Panc1 (cell line): Measurements from ENCODE around the gene FKBP7. TPM values are rescaled to one million over a fixed set of nuclear protein-coding genes. Genes with fewer than 3 reads are reported as not detected.
"Not testable (repeated sequence)": the region's sequence is repeated elsewhere in the genome, so short reads cannot be mapped to it uniquely, and the experiment has no call there.

ENCODE experiments used
- ATAC-seq: fragments of 200-7000 bp; cut with Tn5 transposase; 2 replicates; pipeline ENCODE4 v1.9.1; 2020; ENCODE audit warnings: mild to moderate bottlenecking, moderate library complexity
- BruUV-seq: library from RNA; stranded (reverse); fragments of 400-500 nt; replicated peaks from 2 replicates; lab custom pipeline; 2021; lab: Mats Ljungman, UMichigan
- CTCF ChIA-PET: fragments of 300-600 bp; sonication (Branson Sonifier 250); formaldehyde crosslinking; loops from one replicate; lab custom pipeline; 2022; ENCODE audit warnings: antibody characterized with exemption; lab: Charles Lee
- POLR2A ChIA-PET: fragments of 300-600 bp; sonication (Branson Sonifier 250); formaldehyde crosslinking; loops from one replicate; lab custom pipeline; 2022; ENCODE audit warnings: antibody characterized with exemption; lab: Charles Lee
- DNase-seq: peaks from one replicate; pipeline ENCODE4 v3.0.0-alpha.2; 2010; ENCODE audit warnings: low read depth, low spot score
- H3K27ac ChIP-seq: 2 replicates; pipeline ENCODE4 v1.5.1; 2011; ENCODE audit warnings: mild to moderate bottlenecking, low read length, inconsistent platforms
- H3K27me3 ChIP-seq: fragments of 200-500 bp; sonication (Bioruptor generic); 2 replicates; pipeline ENCODE4 v1.6.0; 2014; ENCODE audit warnings: low read length, inconsistent platforms; ENCODE audit not compliant: control insufficient read depth, insufficient read depth
- H3K36me3 ChIP-seq: fragments of 200-500 bp; sonication (Bioruptor generic); 2 replicates; pipeline ENCODE4 v1.5.1; 2014; ENCODE audit warnings: inconsistent platforms, mild to moderate bottlenecking, low read length, moderate library complexity; ENCODE audit not compliant: control insufficient read depth, insufficient read depth
- H3K4me1 ChIP-seq: 2 replicates; pipeline ENCODE4 v1.5.1; 2011; ENCODE audit warnings: inconsistent platforms, mild to moderate bottlenecking, low read length, moderate library complexity; ENCODE audit not compliant: control insufficient read depth, insufficient read depth
- H3K4me3 ChIP-seq, 2 experiments: 2 replicates each; pipeline ENCODE4 v1.5.1; 2011 to 2012; ENCODE audit warnings: low read depth in 2 of 2, low read length in 2 of 2, mild to moderate bottlenecking in 2 of 2, inconsistent platforms in 1 of 2, moderate library complexity in 1 of 2
- H3K9me3 ChIP-seq: fragments of 200-500 bp; sonication (Bioruptor generic); 2 replicates; pipeline ENCODE4 v1.5.1; 2014; ENCODE audit warnings: low read depth, mild to moderate bottlenecking, inconsistent platforms, low read length, moderate library complexity; ENCODE audit not compliant: control insufficient read depth, insufficient read depth
- CTCF ChIP-seq: fragments of 450-650 bp; IDR thresholded peaks from 2 replicates; pipeline ENCODE4 v1.5.1; 2017; ENCODE audit warnings: mild to moderate bottlenecking
- POLR2AphosphoS5 ChIP-seq: IDR thresholded peaks from 2 replicates; pipeline ENCODE4 v1.6.1; 2012; ENCODE audit warnings: mild to moderate bottlenecking, low read depth, low read length, moderate library complexity
- REST ChIP-seq, 2 experiments: IDR thresholded peaks; 2 replicates each; pipeline ENCODE4 v1.6.1; 2011 to 2012; ENCODE audit warnings: low read depth in 2 of 2, control low read depth in 1 of 2, low read length in 1 of 2, mild to moderate bottlenecking in 1 of 2, moderate library complexity in 1 of 2; ENCODE audit not compliant: insufficient read depth in 1 of 2
- SIN3A ChIP-seq: IDR thresholded peaks from 2 replicates; pipeline ENCODE4 v1.6.1; 2012; ENCODE audit warnings: low read depth, mild to moderate bottlenecking, low read length, moderate library complexity, borderline replicate concordance; ENCODE audit not compliant: insufficient read depth
- TCF7L2 ChIP-seq: IDR thresholded peaks from 2 replicates; pipeline ENCODE4 v1.6.1; 2011; ENCODE audit warnings: mild to moderate bottlenecking, low read depth, low read length, inconsistent platforms
- in situ Hi-C: cut with HindIII; loops from 2 replicates; pipeline ENCODE4 v1.10.0; 2016; ENCODE audit warnings: low sequenced_read_pairs, low pct_unique_long_range_greater_than_20kb
- intact Hi-C: fragments of 100-400 bp; cut with micrococcal nuclease; formaldehyde crosslinking; loops from one replicate; pipeline ENCODE4 v1.10.0; 2022; ENCODE audit not compliant: unreplicated experiment
- total RNA-seq: library from RNA; stranded (reverse); gene quantifications from one replicate; pipeline ENCODE4 v1.2.1, GENCODE V29; 2021; ENCODE audit not compliant: unreplicated experiment

FKBP7 gene
- total RNA-seq, 1 experiment from 2014 or later, result 1.8 TPM

GRCh38 chr2:178425255-178425827 lies 53.1 kb downstream of the FKBP7 start:
- no peaks in the 10 kb centered on the region for H3K4me1 ChIP-seq
- CTCF ChIA-PET, result no interaction called here
- H3K36me3 ChIP-seq, result no peaks in the 10 kb centered on the region
- DNase-seq (no peak), ATAC-seq (no peak)
- intact Hi-C loops (no loop called here), in situ Hi-C loops (loop anchor here (10.0 kb wide), 1 partner anchor 301 kb away; no protein-coding TSS in a partner anchor)
- BruUV-seq, result no TSS peak
- no peaks in the 10 kb centered on the region for H3K27me3 ChIP-seq
- H3K9me3 ChIP-seq, result no peaks in the 10 kb centered on the region; the same call in 1 of the 2 replicates
- TF ChIP-seq REST (IDR thresholded peaks at IDR 0.05; ENCODE audit: insufficient read depth in 1 of 2, low read depth in 2 of 2, low read length in 1 of 2) (no peak), POLR2AphosphoS5 (no peak), TCF7L2 (no peak), CTCF (no peak), SIN3A (no peak)
- no peak overlapping the region for H3K4me3 ChIP-seq
- H3K27ac ChIP-seq, result no peak overlapping the region
- POLR2A ChIA-PET, result no interaction called here

GRCh38 chr2:178423746-178424145 lies 54.7 kb downstream of the FKBP7 start:
- CTCF ChIA-PET, H3K9me3 ChIP-seq, H3K4me3 ChIP-seq, ATAC-seq, H3K27me3 ChIP-seq, H3K27ac ChIP-seq, POLR2A ChIA-PET, intact Hi-C loops, H3K36me3 ChIP-seq, DNase-seq, BruUV-seq, H3K4me1 ChIP-seq: not testable (repeated sequence)
- in situ Hi-C loops, result loop anchor here (10.0 kb wide), 1 partner anchor 299 kb away; no protein-coding TSS in a partner anchor

GRCh38 chr2:178422097-178422496 lies 56.3 kb downstream of the FKBP7 start:
- Histone ChIP-seq H3K27me3 (no peaks in the 10 kb centered on the region), H3K9me3 (no peaks in the 10 kb centered on the region; the same call in 1 of the 2 replicates), H3K4me1 (no peaks in the 10 kb centered on the region), H3K4me3 (no peak overlapping the region), H3K36me3 (no peaks in the 10 kb centered on the region), H3K27ac (no peak overlapping the region)
- CTCF ChIA-PET, result no interaction called here
- no peak for DNase-seq
- no TSS peak for BruUV-seq
- TF ChIP-seq POLR2AphosphoS5, result no peak
- no peak for TF ChIP-seq SIN3A
- no peak for TF ChIP-seq REST (IDR thresholded peaks at IDR 0.05; ENCODE audit: insufficient read depth in 1 of 2, low read depth in 2 of 2, low read length in 1 of 2)
- TF ChIP-seq CTCF, result no peak
- TF ChIP-seq TCF7L2, result no peak
- in situ Hi-C loops (loop anchor here (10.0 kb wide), 1 partner anchor 297 kb away; no protein-coding TSS in a partner anchor), intact Hi-C loops (no loop called here)
- no peak for ATAC-seq
- POLR2A ChIA-PET, result no interaction called here
